H9 (cell line): ENCODE measurements around the gene PIEZO2. TPM values are rescaled to one million over a fixed set of nuclear protein-coding genes. Genes with fewer than 3 reads are reported as not detected.

Source experiments
- DNase-seq: peaks from one replicate; pipeline ENCODE4 v3.0.0-alpha.2; 2017
- H2AFZ ChIP-seq: one replicate; pipeline ENCODE4 v1.6.1; 2013; ENCODE audit warnings: mild to moderate bottlenecking, low read length, control low read depth, moderate library complexity
- H2AK5ac ChIP-seq: 2 replicates; pipeline ENCODE4 v1.6.1; 2013; ENCODE audit warnings: low read length, control low read depth, mixed read lengths; ENCODE audit not compliant: insufficient read length
- H2BK120ac ChIP-seq: one replicate; pipeline ENCODE4 v1.6.1; 2013; ENCODE audit warnings: low read depth, mild to moderate bottlenecking, low read length, control low read depth, inconsistent platforms; ENCODE audit not compliant: poor library complexity, severe bottlenecking
- H2BK12ac ChIP-seq: 2 replicates; pipeline ENCODE4 v1.6.1; 2013; ENCODE audit warnings: low read length, control low read depth, mixed read lengths, low read depth; ENCODE audit not compliant: insufficient read length
- H2BK15ac ChIP-seq: 2 replicates; pipeline ENCODE4 v1.6.1; 2013; ENCODE audit warnings: low read depth, low read length, control low read depth
- H2BK20ac ChIP-seq: one replicate; pipeline ENCODE4 v1.6.1; 2013; ENCODE audit warnings: low read depth, mild to moderate bottlenecking, low read length, control low read depth, inconsistent platforms; ENCODE audit not compliant: poor library complexity, severe bottlenecking
- H2BK5ac ChIP-seq: 2 replicates; pipeline ENCODE4 v1.6.1; 2013; ENCODE audit warnings: low read length, control low read depth, mixed read lengths; ENCODE audit not compliant: insufficient read length
- H3K14ac ChIP-seq: 2 replicates; pipeline ENCODE4 v1.6.1; 2013; ENCODE audit warnings: low read length, control low read depth; ENCODE audit not compliant: insufficient read depth
- H3K18ac ChIP-seq: 2 replicates; pipeline ENCODE4 v1.6.1; 2013; ENCODE audit warnings: low read depth, mild to moderate bottlenecking, mixed read lengths, low read length, control low read depth; ENCODE audit not compliant: insufficient read length
- H3K23ac ChIP-seq: 2 replicates; pipeline ENCODE4 v1.6.1; 2013; ENCODE audit warnings: low read length, control low read depth, mixed read lengths, low read depth; ENCODE audit not compliant: insufficient read length
- H3K23me2 ChIP-seq: 2 replicates; pipeline ENCODE4 v1.6.1; 2013; ENCODE audit warnings: low read depth, mild to moderate bottlenecking, mixed read lengths, low read length, control low read depth; ENCODE audit not compliant: insufficient read length, poor library complexity, severe bottlenecking
- H3K27ac ChIP-seq: 2 replicates; pipeline ENCODE4 v1.5.1; 2013; ENCODE audit warnings: low read length, control low read depth, mixed read lengths, low read depth; ENCODE audit not compliant: insufficient read length
- H3K27me3 ChIP-seq: 2 replicates; pipeline ENCODE4 v1.6.1; 2013; ENCODE audit warnings: low read length, control low read depth, inconsistent platforms; ENCODE audit not compliant: insufficient read depth
- H3K4ac ChIP-seq: 2 replicates; pipeline ENCODE4 v1.6.1; 2013; ENCODE audit warnings: low read depth, mild to moderate bottlenecking, control low read depth, inconsistent platforms, low read length, moderate library complexity
- H3K4me1 ChIP-seq: 2 replicates; pipeline ENCODE4 v1.6.1; 2013; ENCODE audit warnings: low read length, control low read depth, inconsistent platforms; ENCODE audit not compliant: insufficient read depth
- H3K4me2 ChIP-seq: 2 replicates; pipeline ENCODE4 v1.6.1; 2013; ENCODE audit warnings: low read length, control low read depth, mixed read lengths; ENCODE audit not compliant: insufficient read length, insufficient read depth
- H3K56ac ChIP-seq: 2 replicates; pipeline ENCODE4 v1.6.1; 2013; ENCODE audit warnings: low read depth, mild to moderate bottlenecking, mixed read lengths, low read length, control low read depth; ENCODE audit not compliant: insufficient read length
- H3K79me1 ChIP-seq: 2 replicates; pipeline ENCODE4 v1.6.1; 2013; ENCODE audit warnings: low read depth, mild to moderate bottlenecking, moderate library complexity, low read length, control low read depth, inconsistent platforms; ENCODE audit not compliant: insufficient read depth, poor library complexity, severe bottlenecking
- H3K79me2 ChIP-seq: 2 replicates; pipeline ENCODE4 v1.6.1; 2013; ENCODE audit warnings: low read length, control low read depth, inconsistent platforms; ENCODE audit not compliant: insufficient read depth
- H3K9ac ChIP-seq: 2 replicates; pipeline ENCODE4 v1.6.1; 2013; ENCODE audit warnings: low read length, control low read depth, mixed read lengths; ENCODE audit not compliant: insufficient read length; ENCODE audit errors: extremely low read depth
- H3K9me3 ChIP-seq: one replicate; pipeline ENCODE4 v1.6.1; 2013; ENCODE audit warnings: low read depth, low read length, inconsistent platforms; ENCODE audit not compliant: control insufficient read depth
- H3T11ph ChIP-seq: one replicate; pipeline ENCODE4 v1.6.1; 2013; ENCODE audit warnings: mild to moderate bottlenecking, low read length, control low read depth, inconsistent platforms
- H4K20me1 ChIP-seq: one replicate; pipeline ENCODE4 v1.6.1; 2013; ENCODE audit not compliant: control insufficient read depth, insufficient read length, insufficient read depth
- H4K5ac ChIP-seq: 2 replicates; pipeline ENCODE4 v1.6.1; 2013; ENCODE audit warnings: low read depth, mild to moderate bottlenecking, mixed read lengths, low read length, control low read depth; ENCODE audit not compliant: insufficient read length
- H4K8ac ChIP-seq: replicated peaks from 2 replicates; pipeline ENCODE4 v1.6.1; 2013; ENCODE audit warnings: low read length, control low read depth, mixed read lengths, low read depth; ENCODE audit not compliant: insufficient read length
- H4K91ac ChIP-seq: 2 replicates; pipeline ENCODE4 v1.6.1; 2013; ENCODE audit warnings: low read depth, mild to moderate bottlenecking, moderate library complexity, mixed read lengths, low read length, control low read depth; ENCODE audit not compliant: insufficient read length
- H3K27ac Mint-ChIP-seq, 3 experiments: 2 replicates in 2 of 3; 3 replicates in 1 of 3; pipeline ENCODE4 v1.8.0; 2020 to 2021; ENCODE audit warnings: mixed read lengths in 3 of 3, mild to moderate bottlenecking in 1 of 3, moderate library complexity in 1 of 3
- H3K27me3 Mint-ChIP-seq: 2 replicates; pipeline ENCODE4 v1.8.0; 2021; ENCODE audit warnings: low read depth, mild to moderate bottlenecking, moderate library complexity, mixed read lengths
- H3K36me3 Mint-ChIP-seq, 3 experiments: 2 replicates in 2 of 3; 3 replicates in 1 of 3; pipeline ENCODE4 v1.8.0; 2020 to 2021; ENCODE audit warnings: low read depth in 3 of 3, mixed read lengths in 3 of 3; ENCODE audit not compliant: insufficient read depth in 1 of 3
- H3K4me1 Mint-ChIP-seq, 2 experiments: 2 replicates each; pipeline ENCODE4 v1.8.0; 2020; ENCODE audit warnings: mixed read lengths in 2 of 2
- H3K4me3 Mint-ChIP-seq, 2 experiments: 2 replicates in 1 of 2; 3 replicates in 1 of 2; pipeline ENCODE4 v1.8.0; 2020 to 2021; ENCODE audit warnings: mild to moderate bottlenecking in 2 of 2, mixed read lengths in 2 of 2, moderate library complexity in 1 of 2
- H3K9me3 Mint-ChIP-seq, 2 experiments: 2 replicates in 1 of 2; 3 replicates in 1 of 2; pipeline ENCODE4 v1.8.0; 2020; ENCODE audit warnings: mild to moderate bottlenecking in 2 of 2, mixed read lengths in 2 of 2, moderate library complexity in 1 of 2
- WGBS: extraction: QIAGEN DNeasy Blood & Tissue Kit; methylation state at CpG from one replicate; pipeline ENCODE4 v1.1.7; 2013; ENCODE audit warnings: missing lambda C conversion rate, low lambda C conversion rate, mixed read lengths; ENCODE audit not compliant: insufficient read length; ENCODE audit errors: extremely low coverage; 5-methylcytosine and 5-hydroxymethylcytosine counted together
- total RNA-seq: library from RNA; stranded (reverse); gene quantifications from 2 replicates; pipeline ENCODE4 v1.2.1, GENCODE V29; 2021
- TF ChIP-seq, protein P1 (sequence below): fragments of 200-600 bp; sonication (generic); conservative IDR thresholded peaks from 3 replicates; pipeline ENCODE4 v1.8.0; 2021; ENCODE audit warnings: antibody characterized with exemption, mild to moderate bottlenecking

PIEZO2 gene
- total RNA-seq, 1 experiment from 2014 or later, result 3.9 TPM

DNA sequence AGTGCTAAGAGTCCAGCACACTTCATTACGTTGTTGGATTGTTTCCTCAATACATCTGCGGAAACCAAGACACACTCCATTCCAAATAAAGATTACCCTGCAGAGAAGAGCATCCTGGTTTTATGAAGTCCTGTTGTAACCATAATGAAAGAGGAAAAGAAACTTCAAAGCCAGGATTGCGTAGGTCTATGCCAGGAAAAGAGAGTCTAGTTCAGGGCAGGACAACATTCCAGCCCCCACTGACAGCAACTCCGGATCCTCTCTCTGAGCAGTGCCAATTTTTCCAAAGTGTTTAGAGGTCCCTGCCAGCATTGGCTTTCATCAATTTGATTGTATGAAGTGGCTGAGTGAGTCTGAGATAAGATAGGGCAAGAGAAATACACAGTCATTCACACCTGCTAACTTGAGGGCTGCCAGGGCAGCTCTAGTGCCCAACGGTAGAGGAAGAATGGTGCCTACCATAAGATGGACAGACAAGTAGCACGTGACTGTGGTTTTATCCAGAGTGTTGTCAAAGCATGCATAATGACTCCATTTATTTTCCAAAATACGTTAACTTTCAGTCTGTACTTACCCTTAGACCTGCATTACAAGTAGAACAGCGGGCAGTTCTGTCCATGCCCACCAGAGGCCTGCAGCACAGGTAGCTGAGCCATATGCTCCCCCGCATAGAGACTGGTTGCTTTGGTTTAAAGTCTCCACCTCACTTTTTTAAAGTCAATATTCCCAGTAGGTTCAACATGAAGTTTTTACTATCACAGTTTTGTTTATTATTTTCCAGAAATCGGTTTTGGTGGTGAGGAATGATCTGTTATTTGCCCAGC lies 23.7 kb downstream of the PIEZO2 start:
- H2BK15ac ChIP-seq, result no peak overlapping the region
- H3K4me1 ChIP-seq, result no peaks in the 10 kb centered on the region
- no peak overlapping the region for H3K27ac ChIP-seq
- H3K18ac ChIP-seq, result no peak overlapping the region
- H3K9me3 Mint-ChIP-seq, result peaks cover 6 to 16% of the 10 kb centered on the region in 2 experiments
- no peaks in the 10 kb centered on the region for H3K27me3 Mint-ChIP-seq
- no peak overlapping the region for H3K4ac ChIP-seq
- no peak overlapping the region for H3K9ac ChIP-seq
- H2BK12ac ChIP-seq, result no peak overlapping the region
- no peak overlapping the region for H3K56ac ChIP-seq
- no peaks in the 10 kb centered on the region for H3K27me3 ChIP-seq
- H3K4me2 ChIP-seq, result no peak overlapping the region
- TF ChIP-seq, protein P1, sequence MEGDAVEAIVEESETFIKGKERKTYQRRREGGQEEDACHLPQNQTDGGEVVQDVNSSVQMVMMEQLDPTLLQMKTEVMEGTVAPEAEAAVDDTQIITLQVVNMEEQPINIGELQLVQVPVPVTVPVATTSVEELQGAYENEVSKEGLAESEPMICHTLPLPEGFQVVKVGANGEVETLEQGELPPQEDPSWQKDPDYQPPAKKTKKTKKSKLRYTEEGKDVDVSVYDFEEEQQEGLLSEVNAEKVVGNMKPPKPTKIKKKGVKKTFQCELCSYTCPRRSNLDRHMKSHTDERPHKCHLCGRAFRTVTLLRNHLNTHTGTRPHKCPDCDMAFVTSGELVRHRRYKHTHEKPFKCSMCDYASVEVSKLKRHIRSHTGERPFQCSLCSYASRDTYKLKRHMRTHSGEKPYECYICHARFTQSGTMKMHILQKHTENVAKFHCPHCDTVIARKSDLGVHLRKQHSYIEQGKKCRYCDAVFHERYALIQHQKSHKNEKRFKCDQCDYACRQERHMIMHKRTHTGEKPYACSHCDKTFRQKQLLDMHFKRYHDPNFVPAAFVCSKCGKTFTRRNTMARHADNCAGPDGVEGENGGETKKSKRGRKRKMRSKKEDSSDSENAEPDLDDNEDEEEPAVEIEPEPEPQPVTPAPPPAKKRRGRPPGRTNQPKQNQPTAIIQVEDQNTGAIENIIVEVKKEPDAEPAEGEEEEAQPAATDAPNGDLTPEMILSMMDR, result peak; percentile 26; the same call in 2 of the 3 replicates
- no peak overlapping the region for H3K4me3 Mint-ChIP-seq
- no peak overlapping the region for H4K8ac ChIP-seq
- peaks cover 8 to 12% (median 10%) of the 10 kb centered on the region in 3 experiments for H3K36me3 Mint-ChIP-seq
- no peaks in the 10 kb centered on the region for H3K23me2 ChIP-seq
- no peak overlapping the region for H2BK5ac ChIP-seq
- no peaks in the 10 kb centered on the region for H4K20me1 ChIP-seq
- H4K5ac ChIP-seq, result no peak overlapping the region
- H3T11ph ChIP-seq, result no peak overlapping the region
- no peak overlapping the region for H2BK120ac ChIP-seq
- H3K23ac ChIP-seq, result no peak overlapping the region
- H2AK5ac ChIP-seq, result no peak overlapping the region
- H3K14ac ChIP-seq, result no peak overlapping the region
- DNase-seq, result no peak
- H3K4me1 Mint-ChIP-seq, result no peaks in the 10 kb centered on the region
- no peaks in the 10 kb centered on the region for H3K79me2 ChIP-seq
- H2AFZ ChIP-seq, result no peak overlapping the region
- H3K79me1 ChIP-seq, result no peaks in the 10 kb centered on the region
- WGBS, result no CpG with 5 or more reads among the region's 10 CpGs
- no peak overlapping the region for H3K27ac Mint-ChIP-seq
- H4K91ac ChIP-seq, result no peak overlapping the region
- H3K9me3 ChIP-seq, result no peaks in the 10 kb centered on the region
- no peak overlapping the region for H2BK20ac ChIP-seq
